HG02970 (cell line): Measurements from ENCODE around the gene BEND7.
"Not testable (repeated sequence)": the region's sequence is repeated elsewhere in the genome, so short reads cannot be mapped to it uniquely, and the experiment has no call there.

Experiments used
- ATAC-seq: cut with Tn5 transposase; IDR thresholded peaks from one replicate; pipeline ENCODE4 v1.9.1; 2021; ENCODE audit warnings: mild to moderate bottlenecking, moderate library complexity, moderate number of reproducible peaks; ENCODE audit not compliant: unreplicated experiment, low FRiP score

Gene BEND7

DNA sequence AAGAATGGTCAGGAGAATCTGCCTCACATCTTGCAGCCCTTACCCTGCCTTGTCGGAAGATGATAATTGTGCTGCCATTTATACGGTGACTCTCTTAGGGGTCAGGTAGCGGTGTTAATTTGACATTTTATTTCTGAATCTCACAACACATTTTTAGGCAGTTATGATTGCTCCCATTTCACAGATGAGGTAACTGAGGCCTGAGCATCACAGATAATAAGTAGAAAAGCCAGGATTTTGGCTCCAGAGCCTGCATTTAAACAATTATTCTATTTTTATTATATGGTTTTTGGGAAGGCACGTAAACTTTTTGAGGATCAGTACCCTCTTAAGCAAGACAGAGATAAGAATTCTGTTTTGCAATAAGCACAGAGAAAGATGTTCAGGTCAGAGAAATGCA is 103.4 kb downstream of the BEND7 start:
- no peak for ATAC-seq

DNA sequence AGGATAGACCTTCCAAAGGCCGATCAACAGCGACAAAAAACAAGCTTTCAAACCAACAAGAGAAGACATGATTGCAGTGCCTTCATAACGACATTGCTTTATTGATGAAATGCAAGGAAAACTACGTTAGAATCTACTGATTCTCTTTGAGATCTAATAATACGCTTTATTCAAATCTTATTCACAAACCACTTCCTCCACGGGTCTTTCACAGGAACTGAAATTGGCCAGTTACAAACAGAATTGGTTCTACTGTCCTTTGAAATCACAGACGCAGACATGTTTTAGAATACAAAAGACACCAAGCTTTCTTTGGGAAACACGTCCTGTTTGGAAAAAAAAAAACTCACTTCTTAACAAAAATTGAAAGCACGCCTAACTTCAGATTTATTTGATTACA is 106.0 kb downstream of the BEND7 start:
- ATAC-seq = no peak

DNA sequence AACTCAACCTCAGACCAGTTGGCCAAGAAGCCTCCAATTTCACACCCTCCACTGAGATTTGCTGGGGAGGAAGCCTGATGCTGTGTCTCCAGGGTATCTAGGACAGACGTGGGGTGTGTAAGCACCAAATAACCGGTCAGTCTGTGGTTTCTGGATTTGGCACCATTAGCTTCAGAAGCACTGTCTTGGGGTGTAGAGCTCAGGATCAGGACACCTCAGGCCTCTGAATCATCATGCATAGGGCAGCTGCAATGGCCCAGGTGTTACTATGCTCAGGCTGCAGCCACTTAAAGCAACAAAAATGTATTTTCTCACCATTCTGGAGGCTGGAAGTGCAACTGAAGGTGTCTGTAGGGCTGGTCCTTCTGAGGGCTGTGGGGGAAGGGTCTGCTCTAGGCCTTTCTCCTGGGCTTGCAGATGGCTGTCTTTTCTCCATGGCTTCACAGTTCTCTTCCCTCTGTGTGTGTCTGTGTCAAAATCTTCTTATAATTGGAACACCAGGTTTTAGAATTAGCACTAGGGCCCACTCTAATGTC is 107.4 kb downstream of the BEND7 start:
- no peak for ATAC-seq

DNA sequence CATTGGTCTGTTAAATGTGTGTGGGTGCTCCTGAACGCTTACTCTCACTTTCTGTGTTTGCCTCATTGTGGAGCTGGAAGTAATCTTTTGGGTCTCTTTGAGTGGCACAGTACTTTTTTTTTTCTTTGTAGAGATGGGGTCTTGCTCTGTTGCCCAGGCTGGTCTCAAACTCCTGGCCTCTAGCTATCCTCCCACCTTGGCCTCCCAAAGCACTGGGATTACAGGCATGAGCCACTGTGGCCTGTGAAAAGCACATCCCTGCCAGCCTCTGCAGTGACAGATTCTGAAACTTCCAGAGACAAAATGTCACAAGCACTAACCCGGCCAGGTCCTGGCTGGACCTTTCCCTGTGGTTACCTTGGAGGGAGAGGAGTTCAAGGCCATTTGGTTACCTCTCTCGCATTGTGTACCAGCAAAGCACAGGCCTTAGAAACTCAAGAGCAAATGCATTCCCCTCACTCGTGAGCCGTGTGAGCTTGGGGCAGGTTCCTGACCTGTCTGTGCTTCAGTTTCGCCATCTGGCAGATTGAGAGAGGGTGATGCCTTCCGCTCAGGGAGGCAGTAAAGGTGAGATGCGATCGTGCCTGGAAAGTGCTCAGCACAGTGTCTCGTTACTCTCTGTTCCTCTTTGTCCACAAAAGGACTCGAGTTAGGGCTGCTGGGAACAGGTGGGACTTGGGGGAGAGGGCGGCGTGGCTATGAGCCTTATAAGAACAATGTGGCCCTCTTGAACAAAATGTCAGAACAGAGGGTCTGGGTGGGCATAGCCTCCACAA is 108.1 kb downstream of the BEND7 start:
- no peak for ATAC-seq

DNA sequence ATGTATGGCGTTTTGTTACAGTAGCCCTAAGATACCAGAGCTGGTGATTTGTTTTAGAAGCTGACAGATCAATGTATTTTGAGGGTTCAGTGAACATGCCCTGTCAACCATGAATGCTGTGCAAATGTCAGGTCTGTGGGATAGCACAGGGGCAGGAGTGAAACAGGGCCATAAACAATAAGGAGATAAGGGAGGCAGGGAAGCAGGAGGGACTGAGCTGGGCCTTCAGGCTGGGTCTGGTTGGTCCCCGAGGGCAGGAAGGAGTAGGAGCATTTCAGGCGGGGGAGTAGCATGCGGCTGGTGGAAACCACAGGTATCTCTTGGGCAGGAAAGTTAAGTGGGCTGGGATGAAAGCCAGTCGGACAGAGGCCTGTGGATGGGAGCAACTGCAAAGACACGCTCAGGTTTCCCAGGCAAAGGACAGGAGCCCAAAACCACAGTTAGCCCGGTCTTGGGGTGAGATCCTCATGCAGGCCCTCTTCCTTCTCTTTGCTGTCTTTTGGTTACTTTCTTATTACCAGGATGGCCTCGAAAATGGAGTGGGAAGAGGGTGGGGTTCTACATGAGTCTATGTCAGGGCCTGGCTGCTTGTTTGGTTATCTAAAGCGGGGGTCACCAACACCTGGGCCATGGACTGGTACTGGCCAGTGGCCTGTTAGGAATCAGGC is 111.2 kb downstream of the BEND7 start:
- no peak for ATAC-seq

GRCh38 chr10:13416760-13417159 is 112.1 kb downstream of the BEND7 start:
- no peak for ATAC-seq

- ATAC-seq = no peak
These were observed 114.0 kb downstream of the BEND7 start for GRCh38 chr10:13414855-13415254.

GRCh38 chr10:13414137-13414536 is 114.7 kb downstream of the BEND7 start:
- no peak for ATAC-seq

DNA sequence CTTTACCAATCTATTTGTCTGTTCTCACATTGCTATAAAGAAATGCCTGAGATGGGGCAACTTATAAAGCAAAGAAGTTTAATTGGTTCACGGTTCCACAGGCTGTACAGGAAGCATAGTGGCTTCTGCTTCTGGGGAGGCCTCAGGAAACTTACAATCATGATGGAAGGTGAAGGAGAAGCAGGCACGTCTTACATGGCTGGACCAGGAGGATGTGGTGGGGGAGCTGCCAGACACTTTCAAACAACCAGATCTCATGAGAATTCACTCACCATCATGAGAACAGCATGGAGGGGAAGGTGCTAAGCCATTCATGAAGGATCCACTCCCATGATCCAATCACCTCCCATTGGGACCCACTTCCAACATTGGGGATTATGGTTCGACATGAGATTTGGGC is 115.9 kb downstream of the BEND7 start:
- ATAC-seq = no peak

DNA sequence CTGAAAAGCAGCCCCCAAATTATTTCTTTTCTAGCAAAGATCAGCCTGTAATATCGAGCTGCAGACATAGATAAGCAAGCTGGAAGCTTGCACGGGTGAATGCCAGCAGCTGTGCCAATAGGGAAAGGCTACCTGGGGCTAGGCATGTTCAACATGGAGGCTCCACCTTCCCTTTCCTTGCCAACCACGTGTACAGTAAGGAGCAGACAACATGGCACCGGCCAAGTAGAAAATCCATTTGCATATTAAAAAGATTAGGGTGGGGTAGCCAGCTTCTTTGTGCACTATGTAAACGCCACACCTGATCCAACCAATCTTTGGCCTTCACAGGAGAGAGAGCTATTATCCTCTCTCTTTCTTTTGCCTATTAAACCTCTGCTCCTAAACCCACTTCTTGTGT is 124.0 kb downstream of the BEND7 start:
- no peak for ATAC-seq

DNA sequence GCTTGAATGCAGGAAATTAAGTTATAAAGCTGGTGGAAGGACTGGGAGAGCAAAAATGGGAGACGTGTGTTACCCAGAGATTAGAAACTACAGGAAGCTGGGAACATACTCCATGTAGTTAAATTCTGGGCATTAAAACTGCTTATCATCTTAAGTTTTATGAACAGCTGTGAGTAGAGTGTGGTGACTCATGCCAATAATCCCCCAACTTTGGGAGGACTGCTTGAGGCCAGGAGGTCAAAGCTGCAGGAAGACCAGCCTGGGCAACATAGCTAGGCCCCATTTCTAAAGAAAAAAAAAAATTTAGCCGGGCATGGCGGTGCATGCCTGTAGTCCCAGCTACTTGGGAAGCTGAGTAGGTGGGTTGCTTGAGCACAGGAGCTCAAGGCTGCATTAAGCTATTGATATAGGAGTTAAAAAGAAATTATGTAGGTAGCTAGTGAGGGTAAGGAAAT is 124.5 kb downstream of the BEND7 start:
- no peak for ATAC-seq

- ATAC-seq = not testable (repeated sequence)
These were observed 125.4 kb downstream of the BEND7 start for GRCh38 chr10:13403426-13403825.

GRCh38 chr10:13402021-13402420 is 126.8 kb downstream of the BEND7 start:
- no peak for ATAC-seq

GRCh38 chr10:13401142-13401541 is 127.7 kb downstream of the BEND7 start:
- no peak for ATAC-seq

DNA sequence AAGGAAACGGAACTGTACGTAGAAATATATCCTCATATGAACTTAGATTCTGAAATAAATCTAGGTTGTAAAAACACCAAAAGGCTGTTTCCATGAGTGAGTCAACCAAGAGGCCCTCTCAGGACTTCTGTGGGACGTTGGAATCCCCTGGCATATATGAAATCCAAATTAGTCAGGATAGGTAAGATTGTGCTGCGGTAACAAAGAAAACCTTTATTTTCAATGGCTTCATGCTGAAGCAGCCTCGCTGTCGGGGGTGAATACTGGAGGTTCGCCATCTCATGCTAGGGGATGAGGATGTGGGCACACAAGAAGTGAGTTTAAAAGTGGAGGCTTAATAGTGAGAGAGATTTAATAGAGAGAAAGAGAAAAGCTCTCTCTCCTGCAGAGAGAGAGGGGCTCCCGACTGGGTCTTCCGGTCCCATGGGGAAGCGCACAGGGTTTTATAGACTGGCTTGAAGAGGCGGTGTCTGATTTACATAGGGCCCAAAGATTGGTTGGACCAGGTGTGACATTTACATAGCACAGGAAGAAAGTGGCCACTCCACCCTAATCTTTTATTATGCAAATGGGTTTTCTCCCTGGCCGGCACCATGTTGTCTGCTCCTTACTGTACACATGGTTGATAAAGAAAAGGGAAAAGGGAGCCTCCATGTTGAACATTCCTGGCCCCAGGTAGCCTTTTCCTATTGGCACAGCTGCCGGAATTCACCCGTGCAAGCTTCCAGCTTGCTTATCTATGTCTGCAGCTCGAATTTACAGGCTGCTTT is 128.4 kb downstream of the BEND7 start:
- ATAC-seq = no peak

DNA sequence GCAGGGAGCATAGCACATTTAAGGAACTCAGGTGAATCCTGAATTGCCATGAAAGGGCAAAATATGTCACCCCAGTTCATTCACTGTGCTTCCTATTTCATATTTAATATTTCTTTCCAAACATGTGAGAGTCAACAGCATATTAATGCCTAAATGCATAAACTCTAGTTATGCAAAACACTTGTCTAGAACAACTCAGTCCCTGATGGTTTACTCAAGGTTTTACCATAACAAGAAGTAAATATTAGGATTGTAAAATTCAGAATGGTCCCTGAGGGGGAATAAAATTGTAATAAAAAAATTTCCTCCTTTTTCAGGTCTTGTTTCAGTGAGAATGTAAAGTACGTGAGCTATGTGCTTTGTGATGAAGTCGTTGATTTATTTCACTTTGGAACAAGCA is 129.1 kb downstream of the BEND7 start:
- ATAC-seq = no peak

DNA sequence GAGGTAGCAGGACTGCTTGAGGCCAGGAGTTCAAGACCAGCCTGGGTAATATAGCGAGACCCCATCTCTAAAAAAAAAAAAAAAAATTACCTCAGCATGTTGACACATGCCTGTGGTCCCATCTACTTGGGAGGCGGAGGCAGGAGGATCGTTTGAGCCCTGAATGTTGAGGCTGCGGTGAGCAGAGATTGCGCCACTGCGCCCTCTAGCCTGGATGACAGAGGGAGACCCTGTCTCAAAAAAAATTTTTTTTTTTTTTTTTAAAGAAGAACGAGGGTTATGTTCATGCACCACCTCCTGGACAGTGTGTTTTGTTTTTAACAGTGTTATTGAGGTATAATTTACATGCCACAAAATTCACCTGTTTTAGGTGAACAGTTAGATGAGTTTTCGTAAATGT is 129.6 kb downstream of the BEND7 start:
- no peak for ATAC-seq

DNA sequence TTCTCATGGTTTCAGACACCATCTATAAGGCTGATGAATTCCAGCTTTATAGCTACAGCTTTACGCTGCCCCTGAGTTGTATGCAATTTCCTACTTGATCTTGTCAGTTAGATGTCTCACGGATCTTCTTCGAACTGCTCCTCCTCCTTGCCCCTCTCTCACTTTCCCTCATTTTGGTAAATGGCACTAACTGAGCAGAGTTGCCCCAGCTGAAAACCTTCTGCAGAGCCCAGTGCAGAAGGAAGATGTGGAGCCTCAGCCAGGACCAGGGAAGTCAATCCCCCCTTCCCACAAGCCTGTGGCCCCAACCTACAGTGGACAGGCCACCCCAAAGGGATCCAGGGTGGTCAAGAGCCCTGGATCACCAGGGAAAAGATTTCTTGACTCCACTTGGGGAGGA is 131.8 kb downstream of the BEND7 start:
- no peak for ATAC-seq

DNA sequence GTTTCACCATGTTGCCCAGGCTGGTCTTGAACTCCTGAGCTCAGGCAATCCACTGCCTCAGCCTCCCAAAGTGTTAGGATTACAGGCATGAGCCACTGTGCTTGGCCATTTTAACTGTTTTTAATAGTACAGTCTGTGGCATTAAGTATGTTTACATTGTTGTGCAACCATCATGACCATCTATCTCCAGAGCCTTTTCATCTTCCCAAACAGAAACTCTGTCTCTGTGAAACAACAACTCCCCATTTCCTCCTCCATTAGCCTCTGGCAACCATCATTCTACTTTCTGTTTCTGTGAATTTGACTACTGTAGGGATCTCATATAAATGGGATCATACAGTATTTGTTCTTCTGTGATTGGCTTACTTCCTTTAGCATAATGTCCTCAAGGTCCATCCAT is 132.4 kb downstream of the BEND7 start:
- ATAC-seq = no peak

GRCh38 chr10:13395540-13395939 is 133.3 kb downstream of the BEND7 start:
- ATAC-seq = no peak

- no peak for ATAC-seq
These were observed 135.2 kb downstream of the BEND7 start for GRCh38 chr10:13393640-13394039.
